GM18868 (cell line): ENCODE results near the gene MCM3AP.
"Not testable (repeated sequence)": the region's sequence is repeated elsewhere in the genome, so short reads cannot be mapped to it uniquely, and the experiment has no call there.

Experiments used
- ATAC-seq: cut with Tn5 transposase; IDR thresholded peaks from one replicate; pipeline ENCODE4 v1.9.1; 2021; ENCODE audit warnings: mild to moderate bottlenecking, moderate library complexity; ENCODE audit not compliant: unreplicated experiment

MCM3AP gene

DNA sequence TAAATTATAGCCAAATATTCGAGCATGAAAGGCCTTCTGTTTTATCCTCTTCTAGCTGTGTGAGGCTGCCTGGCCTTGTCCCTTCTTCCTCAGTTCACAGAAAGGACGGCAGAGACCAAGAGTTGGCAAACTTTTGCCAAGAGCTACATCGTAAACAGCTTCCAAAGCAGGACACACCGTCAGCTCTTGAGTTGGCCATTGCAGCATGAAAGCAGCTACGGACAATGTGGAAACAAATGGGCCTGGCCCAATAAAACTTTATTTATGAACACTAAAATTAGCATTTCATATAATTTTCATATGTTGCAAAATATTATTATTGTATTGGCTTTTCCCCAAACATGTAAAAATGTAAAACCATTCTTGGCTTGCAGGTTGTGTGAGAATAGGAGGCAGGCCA lies 27.5 kb upstream of the MCM3AP start:
- no peak for ATAC-seq

DNA sequence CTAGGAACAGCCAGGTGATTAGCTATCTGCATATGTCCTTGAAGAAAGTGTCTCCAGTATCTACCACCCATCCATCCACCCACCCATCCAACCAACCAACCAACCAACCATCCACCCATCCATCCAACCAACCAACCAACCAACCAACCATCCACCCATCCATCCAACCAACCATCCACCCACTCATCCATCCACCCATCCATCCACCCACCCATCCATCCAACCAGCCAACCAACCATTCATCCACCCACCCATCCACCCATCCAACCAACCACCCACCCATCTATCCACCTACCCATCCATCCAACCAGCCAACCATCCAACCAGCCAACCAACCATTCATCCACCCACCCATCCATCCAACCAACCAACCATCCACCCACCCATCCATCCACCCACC lies 26.2 kb upstream of the MCM3AP start:
- no peak for ATAC-seq

DNA sequence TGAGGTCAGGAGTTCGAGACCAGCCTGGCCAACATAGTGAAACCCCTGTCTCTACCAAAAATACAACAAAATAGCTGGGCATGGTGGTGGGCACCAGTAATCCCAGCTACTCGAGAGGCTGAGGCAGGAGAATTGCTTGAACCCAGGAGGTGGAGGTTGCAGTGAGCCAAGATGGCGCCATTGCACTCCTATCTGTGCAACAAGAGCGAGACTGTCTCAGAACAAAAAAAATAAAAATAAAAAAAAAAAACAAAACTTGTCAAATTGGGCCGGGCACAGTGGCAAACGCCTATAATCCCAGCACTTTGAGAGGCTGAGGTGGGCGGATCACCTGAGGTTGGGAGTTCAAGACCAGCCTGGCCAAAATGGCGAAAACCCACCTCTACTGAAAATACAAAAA lies 24.8 kb upstream of the MCM3AP start:
- ATAC-seq = not testable (repeated sequence)

DNA sequence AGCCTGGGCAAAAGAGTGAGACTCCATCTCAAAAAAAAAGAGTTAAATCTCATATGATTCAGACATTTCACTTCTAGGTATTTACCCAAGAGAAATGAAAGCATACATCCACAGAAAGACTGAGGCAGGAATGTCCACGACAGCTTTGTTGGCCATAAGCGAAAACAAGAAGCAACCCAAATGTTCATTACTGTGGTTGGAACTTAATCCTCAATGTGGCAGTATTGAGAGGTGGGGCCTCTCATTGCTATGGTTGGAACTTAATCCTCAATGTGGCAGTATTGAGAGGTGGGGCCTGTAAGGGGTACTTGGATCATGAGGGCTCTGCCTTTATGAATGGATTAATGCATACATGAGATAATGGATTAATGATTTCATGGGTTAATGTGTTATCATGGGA lies 23.0 kb upstream of the MCM3AP start:
- ATAC-seq = no peak

DNA sequence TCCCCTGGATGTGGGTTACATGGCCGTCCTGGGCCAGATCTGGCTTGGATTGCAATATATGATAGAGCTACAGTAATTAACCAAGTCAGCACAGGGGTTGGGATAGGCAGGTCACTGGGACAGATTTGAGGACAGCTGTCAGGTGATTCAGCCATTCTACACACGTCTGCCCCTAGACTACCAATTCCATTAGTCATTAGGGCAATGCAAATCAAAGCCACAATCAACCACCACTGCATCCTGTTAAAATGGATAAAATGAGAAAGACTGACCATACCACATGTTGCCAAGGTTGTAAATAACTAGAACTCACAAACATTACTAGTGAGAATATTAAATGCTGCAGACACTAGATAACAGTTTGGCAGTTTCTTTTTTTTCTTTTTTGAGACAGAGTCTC lies 22.2 kb upstream of the MCM3AP start:
- ATAC-seq = no peak

DNA sequence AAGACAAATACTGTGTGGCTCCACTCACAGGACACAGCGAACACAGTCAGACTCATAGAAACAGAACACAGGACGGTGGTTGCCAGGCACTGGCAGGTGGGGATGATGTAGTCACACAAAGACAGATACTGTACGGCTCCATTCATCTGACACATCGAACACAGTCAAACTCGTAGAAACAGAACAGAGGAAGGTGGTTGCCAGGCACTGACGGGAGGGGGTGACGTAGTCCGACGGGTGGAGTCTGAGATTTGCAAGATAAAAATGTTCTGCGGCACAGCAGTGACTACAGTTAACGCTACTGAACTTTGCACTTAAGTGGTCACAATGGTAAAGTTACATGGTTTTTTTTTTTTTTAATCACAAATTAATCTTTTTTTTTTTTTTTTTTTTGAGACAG lies 19.5 kb upstream of the MCM3AP start:
- no peak for ATAC-seq

DNA sequence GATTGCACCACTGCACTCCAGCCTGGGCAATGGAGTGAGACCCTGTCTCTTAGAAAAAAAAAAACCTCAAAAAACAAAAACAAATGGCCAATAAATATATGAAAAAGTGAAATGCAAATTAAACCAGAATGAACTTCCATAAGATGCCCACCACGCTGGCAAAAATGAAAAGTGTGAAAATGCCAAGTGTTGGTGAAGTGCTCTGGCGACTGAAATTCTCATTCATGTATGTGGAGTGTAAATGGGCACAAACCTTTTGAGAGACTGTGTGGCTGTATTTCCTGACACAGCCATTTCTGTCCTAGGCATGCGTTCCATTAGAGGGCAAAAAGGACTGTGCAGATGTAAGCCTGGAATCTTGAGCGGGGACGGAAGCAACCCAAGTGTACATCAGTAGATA lies 19.0 kb upstream of the MCM3AP start:
- ATAC-seq = no peak

DNA sequence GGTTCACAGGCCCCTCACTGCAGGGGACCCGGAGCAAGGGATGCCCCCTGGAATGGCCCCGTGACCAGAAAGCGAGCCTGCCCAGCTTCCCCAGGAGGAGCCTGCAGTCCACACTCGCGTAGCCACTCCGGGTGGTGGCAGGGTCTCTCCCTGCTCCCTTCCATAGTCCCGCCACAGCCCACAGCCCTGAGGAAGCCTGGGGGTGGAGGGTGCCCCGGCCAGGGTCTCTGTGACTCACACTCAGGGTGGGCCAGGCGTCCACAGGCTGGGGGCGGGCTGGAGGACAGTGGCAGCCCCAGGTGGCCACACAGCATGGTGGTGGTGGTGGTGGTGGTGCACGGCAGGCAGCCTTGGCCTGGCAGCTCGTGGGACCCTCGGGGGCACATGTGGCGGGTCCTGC lies 16.3 kb upstream of the MCM3AP start:
- no peak for ATAC-seq

DNA sequence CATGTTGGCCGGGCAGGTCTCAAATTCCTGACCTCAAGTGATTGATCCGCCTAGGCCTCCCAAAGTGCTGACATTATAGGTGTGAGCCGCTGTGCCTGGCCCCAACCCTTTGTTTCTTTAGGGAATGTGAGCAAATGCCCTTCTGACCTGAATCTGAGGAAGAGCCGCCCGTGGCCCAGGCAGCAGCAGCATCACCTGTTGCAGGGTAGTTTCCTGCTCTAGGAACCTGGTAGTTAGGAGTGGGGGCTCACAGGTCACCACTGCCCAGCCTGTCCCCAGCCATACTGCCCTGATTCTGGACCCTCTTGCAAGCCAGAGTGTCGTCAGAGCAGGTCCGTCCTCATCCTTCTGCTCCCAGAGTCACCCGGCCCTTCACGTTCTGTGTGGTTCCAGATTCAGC lies 13.8 kb upstream of the MCM3AP start:
- ATAC-seq = no peak

DNA sequence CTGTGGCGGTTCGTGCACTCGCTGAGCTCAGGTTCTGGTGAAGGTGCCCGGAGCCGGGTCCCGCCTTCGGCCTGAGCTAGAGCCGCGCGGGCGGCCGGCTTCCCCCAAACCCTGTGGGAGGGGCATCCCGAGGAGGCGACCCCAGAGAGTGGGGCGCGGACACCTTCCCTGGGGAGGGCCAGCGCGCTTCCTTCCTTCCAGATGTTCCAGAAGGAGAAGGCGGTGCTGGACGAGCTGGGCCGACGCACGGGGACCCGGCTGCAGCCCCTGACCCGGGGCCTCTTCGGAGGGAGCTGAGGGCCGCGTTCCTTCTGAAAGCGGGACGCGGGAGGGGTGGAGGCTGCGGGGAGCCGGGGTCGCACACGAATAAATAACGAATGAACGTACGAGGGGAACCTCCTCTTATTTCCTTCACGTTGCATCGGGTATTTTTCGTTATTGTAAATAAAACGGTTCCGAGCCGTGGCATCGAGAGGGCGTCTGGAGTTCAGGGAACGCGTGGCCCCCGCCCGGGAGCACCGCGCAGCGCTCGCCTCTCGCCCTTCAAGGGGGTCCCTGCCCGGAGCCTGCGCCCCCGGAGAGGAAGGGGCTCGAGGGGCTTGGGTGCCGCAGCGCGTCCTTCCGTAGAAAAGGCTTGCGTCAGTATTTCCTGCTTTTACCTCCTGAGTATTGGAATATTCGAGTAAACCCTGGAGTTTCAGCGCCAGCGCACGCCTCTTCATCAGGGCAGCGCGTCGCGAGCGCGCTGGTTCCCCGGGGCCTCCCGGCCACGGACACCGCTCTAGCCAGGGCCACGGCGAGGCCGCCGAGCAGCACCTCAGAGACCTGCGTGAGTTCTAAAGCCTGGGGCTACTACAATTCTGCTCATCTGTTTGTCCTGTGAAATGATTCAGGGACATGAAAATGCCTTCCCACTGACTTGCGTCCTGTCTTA lies 12.2 kb upstream of the MCM3AP start:
- no peak for ATAC-seq

DNA sequence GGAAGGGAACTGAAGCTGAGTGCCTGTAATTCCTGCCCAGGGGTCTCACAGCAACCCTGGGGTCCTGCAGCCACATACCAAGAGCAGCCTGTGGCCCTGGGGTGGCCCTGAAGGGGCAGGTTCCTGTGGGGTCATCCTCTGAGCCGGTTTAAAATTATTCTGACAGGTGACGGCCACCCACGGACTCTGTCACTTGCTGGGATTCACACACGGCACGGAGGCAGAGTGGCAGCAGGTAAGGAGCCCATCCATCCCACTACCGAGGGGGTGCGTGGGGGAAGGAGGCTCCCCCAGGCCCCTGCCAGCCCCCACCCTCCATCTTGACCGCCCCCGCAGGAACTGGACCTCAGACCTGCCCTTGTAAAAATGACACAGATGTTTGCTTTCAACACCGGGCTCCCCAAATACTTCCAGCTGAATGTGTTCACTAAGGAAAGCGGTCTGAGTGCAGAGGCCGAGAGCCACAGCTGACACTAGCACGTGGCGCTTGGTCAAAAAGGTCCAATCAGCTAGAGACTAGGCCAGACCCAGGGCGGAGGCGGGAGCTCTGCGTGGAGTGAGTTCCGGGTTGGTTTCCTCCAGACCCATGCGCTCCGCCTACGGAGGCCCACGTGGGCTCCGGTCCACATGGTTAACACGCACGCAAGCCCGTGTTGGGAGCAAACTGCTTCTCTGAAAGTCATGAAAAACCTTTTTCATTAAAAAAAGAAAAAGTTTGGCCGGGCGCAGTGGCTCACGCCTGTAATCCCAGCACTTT lies 10.8 kb upstream of the MCM3AP start:
- ATAC-seq = no peak

DNA sequence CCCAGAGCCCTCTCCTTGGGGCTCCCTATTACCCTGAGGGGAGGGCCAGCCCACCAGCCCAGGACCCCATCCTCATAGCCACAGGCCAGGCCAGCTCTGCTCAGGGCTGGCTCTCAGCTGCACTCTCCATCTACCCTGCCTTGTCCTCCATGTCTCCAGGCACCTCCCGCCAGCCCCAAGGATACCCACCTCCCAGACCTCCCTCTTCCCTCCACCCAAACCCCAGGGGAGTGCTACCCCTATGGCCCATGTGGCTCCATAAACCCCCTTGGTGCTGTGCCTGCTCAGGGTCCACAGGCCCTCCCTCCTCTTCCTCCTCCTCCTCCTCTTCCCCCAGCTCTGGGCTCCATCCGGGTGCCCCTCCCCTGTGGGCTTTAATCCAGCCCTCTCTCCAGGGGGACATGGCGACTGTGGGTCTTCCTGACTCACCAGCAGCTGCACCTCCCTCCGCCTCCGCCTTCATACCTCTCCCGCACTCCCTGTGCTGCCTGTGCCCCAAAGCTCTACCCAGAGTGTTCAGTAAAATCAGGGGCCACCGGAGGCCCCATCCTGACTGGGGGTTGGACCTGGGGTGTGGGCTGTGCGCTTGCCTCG lies 9.9 kb upstream of the MCM3AP start:
- ATAC-seq = no peak

DNA sequence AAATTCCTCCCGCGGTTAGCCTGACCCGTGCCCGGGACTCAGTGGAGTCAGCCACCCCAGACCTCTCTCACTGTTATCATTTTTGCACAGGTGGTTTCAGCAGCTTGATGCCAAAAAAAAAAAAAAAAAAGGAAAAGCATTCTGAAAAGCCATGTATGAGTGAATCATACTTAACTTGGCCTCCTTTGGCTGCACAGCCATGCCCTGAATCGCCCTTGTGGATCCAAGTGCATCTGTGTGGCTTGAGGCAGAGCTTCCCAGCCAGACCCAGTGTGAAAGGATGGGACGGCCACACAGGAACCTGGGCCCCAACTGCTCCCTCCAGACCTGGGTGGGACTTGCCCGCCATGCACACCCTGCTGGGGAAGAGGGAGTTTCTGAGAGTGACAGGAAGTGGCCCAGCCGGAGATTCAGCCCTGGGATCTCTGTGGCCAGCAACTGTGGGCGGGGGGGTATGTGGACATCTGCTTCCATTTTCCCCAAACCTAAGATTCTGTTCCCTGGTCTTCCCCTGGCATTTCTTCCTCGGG lies 9.3 kb upstream of the MCM3AP start:
- no peak for ATAC-seq

DNA sequence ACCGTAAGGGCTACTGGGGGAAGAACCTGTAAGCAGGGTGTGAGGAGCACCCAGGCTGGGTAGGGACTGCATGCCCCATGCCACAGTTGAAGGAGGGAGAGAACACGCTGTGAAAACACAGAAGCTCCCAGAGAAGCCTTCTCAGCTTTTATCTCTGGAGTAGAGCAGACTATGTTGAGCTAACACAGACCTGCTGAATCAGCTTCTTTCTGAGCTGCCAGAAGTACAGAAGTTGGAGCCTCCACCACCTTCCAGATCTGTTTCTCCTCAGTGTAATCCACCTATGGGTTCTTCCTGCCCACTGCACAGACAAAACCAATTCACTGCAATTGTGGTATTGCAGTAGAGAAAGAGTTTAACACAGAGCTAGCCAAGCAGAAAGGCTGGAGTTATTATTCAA lies 6.2 kb upstream of the MCM3AP start:
- no peak for ATAC-seq

DNA sequence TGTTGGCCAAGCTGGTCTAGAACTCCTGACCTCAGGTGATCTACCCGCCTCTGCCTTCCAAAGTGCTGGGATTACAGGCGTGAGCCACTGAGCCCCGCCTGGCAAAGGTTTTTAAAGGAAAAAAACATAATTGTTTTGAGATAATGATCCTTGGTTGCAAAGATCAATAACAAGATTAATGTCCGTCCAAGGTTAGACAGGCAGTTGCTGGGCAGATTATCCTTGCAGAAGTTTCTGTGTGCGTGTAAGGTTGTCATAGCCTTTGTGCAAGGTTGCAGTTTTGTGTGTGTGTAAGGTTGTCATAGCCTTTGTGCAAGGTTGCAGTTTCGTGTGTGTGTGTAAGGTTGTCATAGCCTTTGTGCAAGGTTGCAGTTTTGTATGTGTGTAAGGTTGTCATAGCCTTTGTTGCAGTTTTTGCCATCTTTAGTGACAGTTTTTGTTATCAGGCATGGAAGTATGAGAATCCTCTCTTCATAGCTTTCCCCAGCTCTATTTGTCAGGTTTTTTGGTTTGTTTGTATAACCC lies 4.3 kb upstream of the MCM3AP start:
- ATAC-seq = no peak

DNA sequence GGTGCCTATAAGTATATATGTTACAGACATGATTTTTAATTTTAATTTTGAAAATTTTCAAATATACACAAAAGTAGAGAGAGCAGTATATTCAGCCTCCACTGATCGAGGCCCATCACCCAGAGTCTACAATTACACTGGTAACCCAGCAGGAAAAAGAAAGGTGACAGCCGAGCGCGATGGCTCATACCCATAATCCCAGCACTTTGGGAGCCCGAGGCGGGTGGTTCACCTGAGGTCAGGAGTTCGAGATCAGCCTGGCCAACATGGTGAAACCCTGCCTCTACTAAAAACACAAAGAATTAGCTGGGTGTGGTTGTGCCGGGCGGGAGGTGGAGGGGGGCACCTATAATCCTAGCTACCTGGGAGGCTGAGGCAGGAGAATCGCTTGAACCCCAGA lies 2.1 kb upstream of the MCM3AP start:
- ATAC-seq = no peak

DNA sequence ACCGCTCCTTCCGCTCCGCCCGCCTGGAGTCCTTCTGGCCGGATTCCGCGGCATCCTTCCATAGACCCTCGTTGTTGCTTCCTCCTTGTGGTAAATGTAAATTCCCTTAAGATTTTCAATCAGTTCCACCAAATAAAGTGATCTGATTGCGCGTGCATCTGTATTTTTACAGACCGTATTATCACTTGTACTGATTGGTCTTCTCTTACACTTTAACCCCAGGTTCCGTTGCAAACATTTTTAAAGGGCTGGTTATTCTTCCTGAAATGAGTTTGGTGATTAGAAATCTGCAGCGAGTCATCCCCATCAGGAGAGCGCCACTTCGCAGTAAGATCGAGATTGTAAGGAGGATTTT lies 1.2 kb upstream of the MCM3AP start:
- ATAC-seq = peak; percentile 6

DNA sequence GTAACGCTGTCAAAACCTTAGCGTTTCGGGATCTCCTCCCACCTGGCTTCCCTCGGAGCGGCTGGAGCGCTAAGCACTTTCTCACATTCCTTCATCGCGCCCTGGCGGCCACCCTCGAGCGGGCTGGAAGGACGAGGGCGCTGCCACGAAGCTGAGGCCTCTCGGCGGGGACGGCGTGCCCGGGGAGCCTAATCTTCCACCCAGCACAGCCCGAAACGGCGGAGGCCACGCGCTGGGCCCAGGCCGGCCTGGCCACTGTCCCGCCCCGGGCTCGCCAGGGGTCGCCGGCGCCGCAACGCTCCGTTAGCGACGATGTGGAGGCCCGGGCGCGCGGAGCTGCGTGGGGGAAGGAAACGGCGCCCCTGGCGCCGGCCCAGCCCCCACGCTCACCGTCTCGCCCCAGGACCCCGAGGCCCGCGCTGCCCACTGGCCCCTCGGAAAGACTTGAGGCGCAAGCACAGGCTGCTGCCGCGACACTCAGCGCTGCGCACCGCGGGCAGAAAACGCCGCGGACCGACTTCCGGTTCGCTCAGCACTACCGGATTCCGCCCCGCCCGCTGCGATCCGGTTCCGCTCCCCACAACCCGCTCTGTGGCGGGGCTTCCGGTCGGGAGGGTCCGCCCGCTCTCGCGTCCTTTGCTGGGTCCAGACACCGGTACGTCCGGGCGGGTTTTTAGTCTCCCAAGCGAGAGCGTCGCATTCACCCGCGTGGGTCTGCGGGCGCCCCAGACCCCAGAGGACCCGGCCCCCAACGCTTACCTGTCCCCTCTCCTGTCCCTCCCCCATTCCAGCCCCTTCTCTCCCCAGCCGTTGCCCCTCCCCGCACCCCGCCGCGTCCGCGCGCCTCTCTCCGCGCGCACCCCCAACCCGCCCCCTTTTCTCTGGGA lies 593 bp upstream of the MCM3AP start, which contains the start of gene YBEY:
Gene YBEY (plus strand): TSS at position 582 of the 887 bp plus-strand sequence. CDS start 572 bp downstream, outside the sequence.
- ATAC-seq = peak; percentile 83

DNA sequence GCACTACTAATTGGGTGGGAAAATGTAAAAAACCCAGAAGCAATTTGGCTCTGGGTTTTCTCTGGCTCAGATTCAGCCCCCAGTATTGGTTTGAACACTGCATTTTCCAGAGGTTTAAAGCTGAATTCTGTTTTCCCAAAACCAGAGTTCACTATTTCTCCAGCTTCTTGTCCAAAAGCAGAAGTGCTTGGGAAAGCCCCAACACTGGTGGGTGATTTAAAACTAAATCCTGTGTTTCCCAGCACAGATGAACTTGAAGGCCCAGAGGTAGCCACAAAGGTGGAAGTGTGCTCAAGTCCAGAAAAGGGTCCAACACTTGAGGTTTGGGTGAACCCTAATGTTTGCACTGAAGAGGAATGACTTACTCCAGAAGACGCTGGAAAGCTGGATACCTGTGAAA lies 678 bp downstream of the MCM3AP start:
- ATAC-seq = no peak

DNA sequence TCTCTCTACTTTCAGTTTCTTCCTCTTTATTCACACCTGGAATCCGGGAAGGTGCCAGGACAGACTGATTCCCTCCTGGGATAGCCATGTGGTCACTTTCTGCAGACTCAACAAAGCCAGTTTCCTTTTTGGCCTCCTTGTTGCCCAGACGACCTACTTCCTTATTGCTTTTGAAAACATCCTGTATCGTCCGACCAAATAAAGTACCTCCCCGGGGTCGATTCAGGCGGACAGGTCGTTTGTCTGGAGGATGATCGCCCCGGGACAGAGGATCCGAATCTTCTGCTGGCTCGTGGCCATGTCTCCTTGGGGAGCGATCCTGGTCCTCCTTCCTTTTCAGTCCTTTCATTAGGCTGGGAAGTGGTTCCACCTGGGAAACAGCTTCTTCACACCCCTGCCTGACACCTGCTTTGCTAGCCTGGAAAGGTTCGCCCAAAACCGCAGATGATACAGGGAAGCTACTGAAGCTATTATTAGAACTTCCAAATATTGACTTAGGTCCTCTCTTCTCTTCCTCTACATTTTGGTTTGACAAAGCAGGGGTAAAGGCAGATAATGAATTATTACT lies 1.2 kb downstream of the MCM3AP start:
- ATAC-seq = no peak
